GDM1 (cell line): ENCODE measurements around the gene PRR18.
"Not testable (repeated sequence)": the region's sequence is repeated elsewhere in the genome, so short reads cannot be mapped to it uniquely, and the experiment has no call there.

Experiments
- DNase-seq: peaks from one replicate; lab custom pipeline; 2025; lab: John Stamatoyannopoulos, UW

Gene PRR18, protein sequence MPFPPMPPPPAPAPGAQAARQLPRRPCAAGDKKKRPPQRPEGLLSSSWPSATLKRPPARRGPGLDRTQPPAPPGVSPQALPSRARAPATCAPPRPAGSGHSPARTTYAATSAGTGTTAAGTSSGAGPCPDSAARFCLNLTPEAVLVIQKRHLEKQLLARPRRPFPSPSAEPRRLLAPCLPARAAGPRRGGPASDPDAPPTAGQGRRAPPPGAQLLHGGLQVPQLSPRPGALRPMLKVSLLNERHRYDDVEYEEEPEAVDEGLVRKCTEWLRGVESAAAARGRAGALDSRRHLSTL

DNA sequence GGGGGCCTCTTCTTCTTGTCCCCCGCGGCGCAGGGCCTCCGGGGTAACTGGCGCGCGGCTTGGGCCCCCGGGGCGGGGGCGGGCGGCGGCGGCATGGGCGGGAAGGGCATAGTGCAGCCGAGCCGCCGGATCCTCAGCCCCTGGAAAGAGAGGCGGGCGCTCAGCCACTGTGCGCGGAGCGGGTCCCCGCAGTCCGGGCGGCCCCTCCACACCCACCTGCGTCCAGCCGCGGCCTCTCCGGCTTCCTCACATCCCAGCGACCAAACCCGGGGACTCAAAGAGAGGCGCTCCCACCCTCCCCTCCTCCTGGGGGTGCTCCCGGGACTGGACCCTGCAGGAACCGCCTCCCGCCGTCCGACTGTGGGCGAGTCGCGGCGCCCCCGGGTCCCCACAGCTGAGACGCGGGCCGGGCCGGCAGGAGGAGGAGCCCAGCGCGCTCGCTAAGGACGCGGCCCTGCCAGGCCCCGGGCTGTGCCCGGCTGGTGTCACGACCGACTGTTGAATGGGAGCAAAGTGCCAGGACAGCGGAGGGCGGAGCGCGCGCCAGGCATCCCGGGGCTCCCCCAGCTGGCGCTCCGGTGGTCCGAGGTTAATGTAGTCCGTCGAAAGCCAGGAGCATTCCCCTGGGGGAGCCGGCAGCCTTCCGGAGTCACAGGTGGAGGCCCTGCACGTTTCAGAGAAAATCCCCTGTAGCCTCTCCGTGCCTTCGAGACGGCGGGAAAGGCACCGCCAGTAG lies at the start of gene PRR18:
Gene PRR18 (minus strand): TSS at position 360 of the 736 bp plus-strand sequence. CDS start 250 bp downstream, at position 110.
- DNase-seq: no peak

DNA sequence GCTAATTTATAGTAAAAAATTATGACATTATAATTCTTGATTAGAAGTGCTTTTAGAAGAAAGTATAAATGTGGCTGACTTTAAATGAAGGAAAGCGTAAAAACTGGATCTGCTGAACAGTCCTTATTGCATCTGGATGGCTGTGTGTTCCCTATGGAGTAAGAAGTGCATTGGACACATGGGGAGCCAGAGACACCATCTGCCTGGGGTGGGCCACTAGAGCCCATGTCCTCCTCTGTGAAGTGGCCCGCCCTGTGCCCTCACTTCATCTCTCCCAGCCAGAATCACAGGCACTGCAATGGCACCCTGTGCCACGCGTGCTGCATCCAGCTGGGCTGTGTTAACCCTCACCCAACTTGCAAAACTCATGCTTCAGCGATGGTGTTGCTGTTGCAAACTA lies 47.4 kb upstream of the PRR18 start:
- DNase-seq: no peak

DNA sequence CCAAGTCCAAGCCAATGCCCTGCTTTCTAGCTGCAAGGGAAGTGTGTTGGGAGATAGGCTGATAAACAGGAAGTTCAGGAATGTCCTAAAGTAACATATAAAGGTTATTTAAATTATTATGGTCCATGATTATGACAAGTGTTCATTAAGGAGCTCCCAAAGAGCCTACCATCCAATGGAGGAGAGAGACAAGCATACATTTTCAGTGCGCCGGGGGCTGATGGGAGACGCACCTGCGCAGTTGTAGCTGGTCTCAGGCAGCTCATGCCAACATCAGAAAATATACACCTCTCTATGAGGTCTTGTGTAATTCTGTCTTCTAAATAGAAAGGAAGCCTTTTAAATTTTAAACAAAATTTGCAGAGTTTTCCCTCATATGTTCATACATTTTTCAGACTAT lies 46.8 kb upstream of the PRR18 start:
- no peak for DNase-seq

DNA sequence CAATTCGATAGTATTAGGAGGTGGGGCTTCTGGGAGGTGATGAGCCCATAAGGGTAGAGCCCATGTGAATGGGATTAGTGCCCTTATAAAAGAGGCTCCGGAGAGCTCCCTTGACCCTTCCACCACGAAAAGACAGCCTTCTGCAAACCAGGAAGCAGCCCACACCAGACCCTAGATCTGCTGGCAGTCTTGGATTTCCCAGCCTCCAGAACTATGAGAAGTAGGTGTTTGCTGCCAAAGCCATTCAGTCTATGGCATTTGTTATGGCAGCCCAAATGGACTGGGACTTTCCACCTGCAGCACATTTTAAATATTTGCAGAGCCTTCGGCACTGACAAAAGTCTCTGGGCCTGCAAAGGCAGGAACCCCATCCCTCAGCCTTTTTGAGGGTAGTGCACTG lies 46.0 kb upstream of the PRR18 start:
- DNase-seq: no peak

DNA sequence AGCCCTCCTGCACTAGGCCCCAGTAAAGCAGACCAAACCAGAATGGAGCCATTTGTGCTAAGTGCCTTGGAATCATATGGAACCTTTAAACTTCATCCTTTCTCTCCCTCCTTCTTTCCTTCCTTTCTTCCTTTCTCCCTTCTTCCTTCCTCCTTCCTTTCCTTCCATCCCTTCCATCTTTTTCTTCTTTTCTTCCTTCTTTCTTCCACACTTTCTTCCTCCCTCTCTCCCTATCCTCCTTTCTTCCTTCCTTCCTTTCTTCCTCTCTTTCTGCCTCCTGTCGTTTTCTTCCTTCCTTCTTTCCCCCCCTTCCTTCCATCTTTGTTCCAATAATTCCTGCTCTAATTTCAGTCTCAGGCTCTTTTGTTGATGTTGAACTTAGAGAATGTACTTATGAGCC lies 45.3 kb upstream of the PRR18 start:
- DNase-seq: no peak

DNA sequence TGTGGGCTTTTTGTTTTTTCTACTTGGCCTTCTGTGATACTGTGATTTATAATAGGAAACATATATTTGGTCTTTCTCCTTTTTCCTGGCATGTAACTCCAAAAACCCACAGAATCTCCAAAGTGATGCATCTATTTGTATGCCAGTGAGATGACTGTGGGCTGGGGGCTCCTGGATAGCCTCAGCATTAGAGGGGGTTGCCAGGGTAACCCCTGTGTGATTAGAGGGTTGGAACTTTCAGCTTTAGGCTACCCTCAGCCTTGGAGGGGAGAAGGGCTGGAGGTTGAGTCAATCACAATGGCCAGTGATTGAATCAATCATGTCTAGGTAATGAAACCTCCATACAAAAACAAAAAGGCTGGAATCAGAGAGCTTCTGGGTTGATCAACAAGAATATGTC lies 44.7 kb upstream of the PRR18 start:
- no peak for DNase-seq

DNA sequence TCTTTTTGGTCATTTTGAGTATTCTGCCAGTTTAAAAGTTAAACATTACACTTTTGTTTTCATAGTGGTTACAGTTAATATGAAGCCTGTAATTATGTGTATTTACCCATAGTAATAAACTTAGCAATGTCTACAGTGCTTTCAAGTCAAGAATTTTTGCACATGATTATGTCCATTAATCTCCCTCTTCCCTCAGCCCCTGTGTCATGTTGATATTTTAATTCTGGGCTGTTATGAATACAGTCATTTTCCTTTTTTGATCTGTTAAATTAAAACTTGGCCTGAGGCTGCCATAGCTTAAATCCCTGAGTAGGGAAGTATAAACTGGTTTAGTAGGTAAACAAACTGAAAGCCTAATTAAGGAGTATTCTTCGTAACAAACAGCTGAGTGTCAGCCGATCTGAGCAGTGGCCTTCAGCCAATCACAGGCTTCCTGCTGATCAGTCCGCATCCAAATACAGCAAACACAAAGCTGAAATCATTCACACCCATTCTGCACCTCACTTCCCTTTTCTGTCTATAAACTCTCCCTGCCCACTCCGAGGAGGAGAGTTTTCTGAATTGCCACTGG lies 43.6 kb upstream of the PRR18 start:
- DNase-seq: no peak

DNA sequence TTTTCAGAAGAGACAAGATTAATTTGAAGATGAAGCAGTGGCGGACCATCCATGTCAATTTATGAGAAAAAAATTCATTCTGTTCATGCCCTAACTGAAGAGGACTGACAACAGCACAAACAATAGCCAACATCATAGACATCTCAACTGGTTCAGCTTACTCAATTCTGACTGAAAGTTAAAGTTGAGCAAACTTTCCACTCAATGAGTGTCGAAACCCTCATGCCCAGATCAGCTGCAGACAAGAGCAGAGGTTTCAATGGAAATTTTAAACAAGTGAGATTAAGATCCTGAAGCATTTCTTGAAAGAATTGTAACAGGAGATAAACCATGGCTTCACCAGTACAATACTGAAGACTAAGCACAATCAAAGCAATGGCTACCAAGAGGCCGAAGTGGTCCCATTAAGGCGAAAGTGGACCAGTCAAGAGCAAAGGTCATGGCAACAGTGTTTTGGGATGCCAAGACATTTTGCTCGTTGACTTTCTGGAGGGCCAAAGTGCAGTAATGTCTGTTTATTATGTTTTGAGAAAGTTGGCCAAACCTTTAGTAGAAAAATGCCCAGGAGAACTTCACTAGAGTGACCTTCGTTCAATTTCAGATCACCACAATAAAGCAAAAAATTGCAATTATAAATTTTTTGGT lies 40.2 kb upstream of the PRR18 start:
- DNase-seq: no peak

DNA sequence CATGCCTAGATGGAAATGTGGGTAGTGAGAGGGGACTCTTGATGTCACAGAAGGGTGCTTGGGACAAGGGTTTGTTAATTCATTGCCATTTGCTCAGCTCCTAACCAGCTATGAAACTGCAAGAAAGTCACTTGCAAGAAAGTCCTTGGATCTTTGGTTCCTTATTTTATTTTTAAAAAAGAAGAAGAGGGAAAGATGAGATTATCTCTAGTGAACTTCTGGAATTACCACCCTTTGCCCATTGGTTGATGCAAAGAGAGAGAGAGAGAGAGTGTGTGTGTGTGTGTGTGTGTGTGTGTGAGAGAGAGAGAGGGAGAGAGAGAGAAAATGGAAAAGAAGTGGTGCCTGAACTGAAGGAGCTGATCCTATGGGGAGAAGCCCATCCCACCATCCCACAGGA lies 38.8 kb upstream of the PRR18 start:
- DNase-seq: peak; percentile 7

DNA sequence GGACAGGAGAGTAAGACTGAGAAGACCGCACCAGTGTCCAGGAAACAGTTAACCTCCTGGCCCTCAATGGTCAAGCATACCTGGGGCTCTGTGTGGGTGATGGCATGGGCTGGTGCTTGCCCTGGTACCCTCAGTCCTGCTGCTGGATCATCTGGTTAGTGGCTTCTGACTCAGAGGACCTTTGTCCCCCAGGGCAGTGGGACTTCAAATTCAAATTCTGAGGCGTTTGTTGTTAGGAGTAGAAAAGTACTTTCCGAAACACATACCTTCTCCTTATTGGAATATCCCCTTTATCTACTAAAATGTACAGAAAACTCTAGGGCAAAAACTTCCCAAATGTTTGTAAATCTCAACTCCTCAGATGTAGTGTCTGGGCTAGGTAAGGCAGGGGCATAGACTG lies 38.3 kb upstream of the PRR18 start:
- DNase-seq: no peak

DNA sequence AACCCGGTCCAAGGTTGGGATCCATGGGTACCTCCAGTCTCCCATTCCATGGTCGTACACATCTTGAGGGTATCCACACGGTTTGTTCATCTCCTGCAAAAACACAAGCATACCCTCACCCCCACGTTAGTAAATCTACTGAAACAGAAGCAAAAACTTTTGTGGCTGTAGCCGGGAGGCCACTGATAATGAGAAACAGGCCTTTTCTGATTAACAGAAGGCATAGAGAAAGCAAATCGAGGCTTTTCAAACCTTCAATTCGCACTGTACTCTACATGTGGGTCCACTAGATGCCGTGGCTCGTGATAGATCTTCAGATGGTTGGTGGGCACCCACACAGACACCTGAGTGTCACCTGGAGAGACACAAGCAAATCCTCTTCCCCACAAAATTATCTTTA lies 37.5 kb upstream of the PRR18 start:
- not testable (repeated sequence) for DNase-seq

DNA sequence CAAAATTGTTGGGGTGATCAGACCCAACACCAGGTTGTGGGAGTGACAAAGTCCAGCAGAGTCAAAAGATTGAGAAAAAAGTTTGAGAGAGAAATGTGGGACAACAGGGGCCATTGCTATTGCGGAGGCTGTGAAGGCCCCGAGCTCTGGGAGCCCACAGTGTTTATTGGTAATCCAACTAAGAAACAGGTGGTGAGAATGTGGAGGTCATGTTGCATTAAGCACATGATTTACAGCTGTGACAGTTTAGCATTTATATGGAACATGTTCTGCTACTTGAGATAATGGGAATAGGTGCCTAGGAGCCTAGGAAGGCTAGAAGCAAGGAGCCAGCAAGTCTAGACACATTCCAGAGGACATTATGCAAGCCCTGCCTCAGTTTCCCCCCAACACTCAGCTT lies 36.7 kb upstream of the PRR18 start:
- not testable (repeated sequence) for DNase-seq

DNA sequence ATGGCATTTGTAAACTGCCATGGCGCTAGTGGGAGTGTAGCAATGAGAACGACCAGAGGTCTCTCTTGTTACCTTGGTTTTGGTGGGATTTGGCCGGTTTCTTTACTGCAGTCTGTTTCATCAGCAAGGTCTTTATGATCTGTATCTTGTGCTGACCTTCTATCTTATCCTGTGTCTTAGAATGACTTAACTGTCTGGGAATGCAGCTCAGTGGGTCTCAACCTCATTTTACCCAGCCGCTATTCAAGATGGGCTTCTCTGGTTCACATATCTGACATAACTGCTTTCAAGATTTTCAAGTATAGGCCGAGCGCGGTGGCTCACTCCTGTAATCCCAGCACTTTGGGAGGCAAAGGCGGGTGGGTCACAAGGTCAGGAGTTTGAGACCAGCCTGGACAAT lies 36.0 kb upstream of the PRR18 start:
- DNase-seq: no peak

DNA sequence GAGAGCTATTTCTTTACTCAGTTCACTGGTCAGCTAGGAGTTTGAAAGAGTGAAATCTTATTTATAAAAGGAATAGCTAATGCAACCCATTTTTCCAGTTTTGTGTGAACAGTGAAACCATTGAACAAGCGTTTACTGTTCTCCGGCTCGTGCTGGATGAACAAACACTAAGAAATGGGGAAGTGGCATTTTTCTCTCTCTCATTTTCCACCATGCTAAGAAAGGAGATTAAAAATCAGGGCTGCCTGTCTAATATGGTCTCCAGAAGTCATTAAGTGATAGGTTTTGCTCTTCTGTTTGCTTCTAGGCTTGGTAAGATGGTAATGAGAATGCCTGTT lies 34.9 kb upstream of the PRR18 start:
- DNase-seq: peak; percentile 22

DNA sequence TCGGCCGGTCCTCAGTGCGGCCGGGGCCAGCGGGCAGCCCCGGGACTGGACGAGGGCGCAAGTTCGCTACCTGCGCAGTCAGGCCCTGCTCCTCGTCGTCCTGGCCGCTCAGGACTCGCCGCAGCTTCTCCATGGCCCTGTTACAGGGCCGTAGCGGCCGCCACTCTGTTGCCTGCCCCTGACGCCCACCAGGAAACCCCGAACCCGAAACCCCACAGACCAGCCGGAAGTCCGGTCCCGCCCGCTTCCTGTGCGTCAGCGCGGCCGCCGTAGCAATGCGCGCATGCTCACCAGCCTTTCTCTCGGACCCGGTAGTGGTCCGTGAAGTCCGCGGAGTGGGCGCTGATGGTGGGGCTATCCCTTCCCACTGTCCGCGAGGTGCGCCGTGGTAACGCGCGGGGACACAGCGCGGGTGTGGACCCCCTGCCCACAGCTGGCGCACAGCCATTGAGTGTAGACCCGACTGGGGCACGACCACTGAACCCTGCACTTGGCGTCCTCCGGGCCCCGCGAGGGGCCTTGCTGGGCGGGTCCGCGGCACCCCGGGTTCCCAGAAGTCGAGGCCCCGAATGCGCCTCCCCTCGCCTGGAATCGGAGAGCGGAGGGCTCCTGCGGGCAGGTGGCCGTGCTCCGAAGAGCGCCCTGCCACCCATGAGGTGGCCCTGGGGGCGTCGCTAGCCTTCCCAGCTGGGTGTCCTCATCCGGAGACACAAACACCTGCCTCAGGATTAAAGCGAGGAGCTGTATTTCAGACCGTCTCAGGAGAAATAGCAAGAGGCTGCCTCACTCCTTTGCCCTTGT lies 34.4 kb upstream of the PRR18 start, which contains the start of gene SFT2D1:
Gene SFT2D1 (minus strand): TSS at position 197 of the 801 bp plus-strand sequence. CDS start 64 bp downstream, at position 133.
- peak; percentile 86 for DNase-seq

DNA sequence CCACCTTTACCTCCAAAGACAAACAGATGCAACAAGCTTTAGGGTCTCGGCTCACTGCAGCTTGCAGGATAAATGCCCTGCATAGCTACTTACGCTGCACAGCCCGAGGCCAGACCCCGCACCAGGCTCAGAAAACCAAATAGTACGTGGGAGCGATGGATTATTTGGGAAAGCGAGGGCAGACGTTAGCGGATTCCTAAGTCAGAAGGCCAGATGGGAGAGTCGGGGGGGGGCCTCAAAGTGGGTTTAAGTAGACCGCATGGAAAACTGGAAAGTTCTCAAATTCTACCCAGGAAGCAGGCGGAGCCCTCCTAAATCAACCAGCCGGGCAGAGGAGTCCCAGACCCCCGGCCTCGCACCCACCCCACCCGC lies 33.8 kb upstream of the PRR18 start:
- no peak for DNase-seq

DNA sequence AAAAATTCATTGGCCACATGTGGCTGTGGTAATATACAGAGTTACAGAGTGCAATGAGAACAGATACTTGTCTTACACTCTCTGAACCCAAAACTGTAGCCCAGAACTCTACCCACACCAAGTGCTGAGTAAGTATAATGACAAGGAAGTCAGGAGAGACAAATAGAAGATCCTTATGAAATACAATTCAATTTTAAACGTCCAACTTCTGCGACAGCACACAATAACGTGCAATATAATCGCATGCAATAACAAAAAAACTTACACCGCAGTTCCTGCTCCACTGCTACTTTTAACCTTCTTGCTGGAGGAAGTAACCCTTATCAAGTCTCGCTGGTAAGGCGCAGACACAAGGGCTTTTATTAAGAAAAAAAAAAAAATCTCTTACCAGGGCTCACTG lies 33.3 kb upstream of the PRR18 start:
- no peak for DNase-seq

DNA sequence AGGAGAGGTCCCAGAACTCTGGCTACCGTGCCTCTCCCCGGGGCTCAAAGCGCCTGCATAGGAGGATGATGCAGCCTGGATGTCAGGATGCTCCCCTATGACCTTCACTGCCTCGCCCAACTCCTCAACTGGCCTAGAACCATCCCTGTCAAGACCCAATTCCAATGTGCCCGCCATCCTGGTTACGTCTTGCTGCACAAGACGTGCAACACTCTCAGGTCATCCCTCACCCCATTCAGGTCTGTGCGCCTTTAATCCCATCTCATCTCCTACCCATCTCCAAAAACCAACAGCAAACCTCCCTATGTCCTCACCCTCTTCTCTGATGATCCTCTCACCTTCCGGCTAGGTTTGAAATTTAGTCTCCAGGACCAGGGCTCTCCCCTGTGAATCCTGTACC lies 30.7 kb upstream of the PRR18 start:
- DNase-seq: no peak

DNA sequence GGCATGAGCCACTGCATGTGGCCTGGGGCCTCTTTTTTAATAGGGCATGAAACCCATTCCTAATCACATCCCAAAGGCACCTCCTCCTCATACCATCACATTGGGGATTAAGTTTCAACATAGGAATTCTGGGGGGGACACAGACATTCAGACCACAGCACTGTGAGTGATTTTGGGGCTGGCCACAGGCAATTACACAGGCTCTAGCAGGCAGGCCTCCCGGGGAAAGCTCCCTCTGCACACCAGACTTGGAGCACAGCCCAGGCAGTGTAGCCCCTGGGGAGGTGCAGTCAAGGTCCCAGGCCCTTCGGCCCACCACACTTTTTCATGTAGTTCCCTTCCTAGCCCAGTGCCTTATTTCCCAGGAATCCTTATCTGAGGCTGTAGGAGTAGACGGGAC lies 28.7 kb upstream of the PRR18 start:
- DNase-seq: no peak

DNA sequence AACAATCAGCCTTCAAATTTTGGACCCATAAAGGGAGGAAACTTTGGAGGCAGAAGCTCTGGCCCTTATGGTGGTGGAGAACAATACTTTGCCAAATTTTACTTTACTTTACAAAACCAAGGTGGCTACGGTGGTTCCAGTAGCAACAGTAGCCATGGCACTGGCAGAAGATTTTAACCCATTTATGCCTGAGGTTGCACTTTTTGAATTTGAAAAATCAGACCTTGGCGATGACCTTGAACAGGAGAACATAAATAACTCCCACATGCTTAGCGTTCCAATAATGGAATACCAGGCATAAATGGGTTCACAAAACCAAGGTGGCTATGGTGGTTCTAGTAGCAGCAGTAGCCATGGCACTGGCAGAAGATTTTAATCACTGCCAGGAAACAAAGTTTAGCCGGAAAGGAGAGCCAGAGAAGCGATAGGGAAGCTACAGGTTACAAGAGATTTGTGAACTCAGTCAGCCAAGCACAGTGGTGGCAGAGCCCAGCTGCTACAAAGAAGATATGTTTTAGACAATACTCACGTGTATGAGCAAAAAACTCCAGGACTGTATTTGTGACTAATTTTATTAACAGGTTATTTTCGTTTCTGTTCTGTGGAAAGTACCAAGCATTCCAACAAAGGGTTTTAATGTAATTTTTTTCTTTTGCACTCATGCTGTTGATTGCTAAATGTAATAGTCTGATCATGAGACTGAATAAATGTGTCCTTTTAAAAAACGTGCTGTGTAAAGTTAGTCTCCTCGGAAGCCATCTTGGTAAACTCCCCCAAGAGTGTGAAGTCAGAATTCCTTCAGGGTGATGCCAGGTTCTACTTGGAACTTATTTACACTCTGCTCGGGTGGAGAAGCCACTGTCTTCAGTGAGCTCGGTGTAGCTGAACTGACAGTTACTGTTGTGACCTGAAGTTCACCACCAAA lies 27.4 kb upstream of the PRR18 start:
- no peak for DNase-seq

DNA sequence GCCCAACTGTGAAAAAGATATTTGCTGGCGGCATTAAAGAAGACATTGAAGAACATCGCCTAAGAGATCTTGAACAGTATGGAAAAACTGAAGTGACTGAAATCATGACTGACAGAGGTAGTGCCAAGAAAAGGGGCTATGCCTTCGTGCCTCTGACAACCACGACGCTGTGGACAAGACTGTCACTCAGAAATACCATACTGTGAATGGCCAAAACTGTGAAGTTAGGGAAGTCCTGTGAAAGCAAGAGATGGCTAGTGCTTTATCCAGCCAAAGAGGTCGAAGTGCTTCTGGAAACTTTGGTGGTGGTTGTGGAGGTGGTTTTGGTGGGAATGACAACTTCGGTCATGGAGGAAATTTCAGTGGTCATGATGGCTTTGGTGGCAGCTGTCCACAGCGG lies 26.7 kb upstream of the PRR18 start:
- no peak for DNase-seq
